LNCaP clone FGC (cell line): Measurements from ENCODE around the gene AKAP13.

Experiments
- DNase-seq: peaks from one replicate; pipeline ENCODE4 v3.0.0-alpha.2; 2011; ENCODE audit warnings: low read depth
- H3K4me3 ChIP-seq: 2 replicates; pipeline ENCODE4 v1.5.1; 2011; ENCODE audit warnings: mild to moderate bottlenecking, low read depth, low read length, control low read depth
- CTCF ChIP-seq: IDR thresholded peaks from 2 replicates; pipeline ENCODE4 v1.5.1; 2012; ENCODE audit warnings: mild to moderate bottlenecking; ENCODE audit not compliant: control insufficient read depth, insufficient read depth; ENCODE audit errors: extremely low read depth

Gene AKAP13

GRCh38 chr15:85631018-85631417 is 250.6 kb downstream of the AKAP13 start:
- no peak for TF ChIP-seq CTCF
- no peak for DNase-seq
- H3K4me3 ChIP-seq, result no peak overlapping the region

- DNase-seq, result no peak
- H3K4me3 ChIP-seq, result no peak overlapping the region
These were observed 251.6 kb downstream of the AKAP13 start for GRCh38 chr15:85632014-85632413.

GRCh38 chr15:85633859-85634258 is 253.5 kb downstream of the AKAP13 start:
- TF ChIP-seq CTCF, result no peak
- DNase-seq, result no peak
- H3K4me3 ChIP-seq, result no peak overlapping the region

More at GRCh38 chr15:85632014-85632413, 251.6 kb downstream of the AKAP13 start:
- no peak for TF ChIP-seq CTCF

GRCh38 chr15:85636351-85636750 is 255.9 kb downstream of the AKAP13 start:
- TF ChIP-seq CTCF, result no peak
- DNase-seq, result no peak
- no peak overlapping the region for H3K4me3 ChIP-seq

GRCh38 chr15:85639752-85640381 is 259.5 kb downstream of the AKAP13 start:
- no peak for TF ChIP-seq CTCF

GRCh38 chr15:85642065-85642692 is 261.8 kb downstream of the AKAP13 start:
- H3K4me3 ChIP-seq, result no peak overlapping the region
- no peak for DNase-seq
- no peak for TF ChIP-seq CTCF

More at GRCh38 chr15:85639752-85640381, 259.5 kb downstream of the AKAP13 start:
- no peak overlapping the region for H3K4me3 ChIP-seq
- no peak for DNase-seq

- TF ChIP-seq CTCF, result no peak
- H3K4me3 ChIP-seq, result no peak overlapping the region
- no peak for DNase-seq
These were observed 262.3 kb downstream of the AKAP13 start for GRCh38 chr15:85642693-85643066.
